Upper lobe of left lung (tissue), 6 donors: ENCODE data around the gene DOCK7. TPM values are rescaled to one million over a fixed set of nuclear protein-coding genes. Genes with fewer than 3 reads are reported as not detected.

Experiments
- small RNA-seq, 4 donors: library from RNA; depleted of rRNA; stranded (forward); fragments of <200 nt; gene quantifications; one replicate each; pipeline ENCODE3, GENCODE V24; 2016
- total RNA-seq, 6 donors: library from RNA; depleted of rRNA in 4 of 6; stranded (reverse); fragments of >200 nt in 4 of 6; gene quantifications; one replicate each; pipeline versions ENCODE4 v1.1.0 to v1.2.1, GENCODE V29; 2016 to 2021
- donor health status: DM: no; HTN: no; CAD: no; lungs with moderate emphysema.
- donor health status: DM: no; HTN: yes; CAD: no; lungs with severe emphysema.

DOCK7 gene
- total RNA-seq, 6 donors from 2014 or later, result 19.4 to 31.9 (median 26.4) TPM

Small RNA genes lying within 50 kb of the gene (small RNA-seq; reads per million reads assigned to genes)
- gene AL451044.1, result 0 reads per million in 4 donors

Other genes with a start within 250 kb of the DOCK7 start
- not detected for gene ANGPTL3, start 90.9 kb downstream of the DOCK7 start, total RNA-seq
- gene ATG4C, start 95.7 kb upstream of the DOCK7 start, total RNA-seq, result 10 to 100 TPM in 2 of 6 donors, 1 to 10 TPM in 4; 2.1 to 14.8 (median 7.6) TPM